NCI-H1930 (cell line): ENCODE results near the gene MPZL2.

Experiments used
- DNase-seq, 2 experiments: peaks; one replicate each; lab custom pipeline; 2025; lab: John Stamatoyannopoulos, UW

The MPZL2 gene

DNA sequence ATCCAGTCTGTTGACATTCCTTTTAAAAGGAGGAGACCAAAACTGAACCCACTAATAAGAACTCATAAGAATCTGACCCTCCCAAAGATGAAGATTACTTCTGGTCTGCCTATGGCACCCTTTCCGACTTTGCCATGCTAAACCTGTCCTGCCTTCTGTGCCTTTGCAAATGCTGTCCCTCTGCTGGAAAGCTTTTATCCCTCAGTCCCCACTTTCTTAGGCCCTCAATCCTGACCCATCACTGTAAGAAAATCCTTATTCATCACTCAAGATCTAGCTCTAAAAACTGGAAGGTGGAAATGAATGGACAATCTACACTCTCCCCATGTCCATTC is 22.4 kb downstream of the MPZL2 start:
- DNase-seq, result no peak

DNA sequence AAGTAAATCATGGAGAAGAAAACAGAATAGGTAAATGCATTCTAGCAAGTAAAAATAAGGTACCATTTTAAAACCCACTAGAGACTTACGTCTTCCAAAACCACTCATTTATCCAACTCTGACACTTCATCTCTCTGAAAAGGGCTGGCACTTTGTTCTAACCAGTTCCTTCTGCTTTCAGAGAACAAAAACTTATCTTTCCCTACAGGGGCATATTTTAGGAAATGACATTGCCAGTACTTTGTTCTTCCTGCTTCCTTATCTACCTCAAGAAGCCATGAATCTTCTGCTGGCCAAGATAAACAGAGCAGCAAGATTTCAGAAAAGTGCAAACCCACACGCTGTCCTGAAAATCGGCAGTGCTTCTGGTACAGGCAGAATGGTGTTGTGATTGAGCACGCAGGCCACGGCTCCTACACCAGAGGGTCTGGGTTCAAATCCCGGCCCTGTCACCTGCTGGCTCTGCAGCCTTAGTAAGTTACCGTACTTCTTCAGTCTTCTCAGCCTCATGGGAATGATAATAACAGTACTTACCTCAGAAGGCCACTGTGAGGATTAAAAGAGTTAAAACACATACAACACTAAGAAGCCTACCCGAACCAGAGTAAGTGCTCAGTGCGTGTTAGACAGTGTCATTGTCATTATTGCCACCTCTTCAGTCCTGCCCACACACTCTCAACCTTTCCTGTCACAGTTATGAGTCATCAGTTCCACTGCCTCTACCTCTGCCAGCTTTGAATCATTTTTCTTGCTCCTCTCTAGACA is 22.9 kb downstream of the MPZL2 start:
- DNase-seq, result no peak

DNA sequence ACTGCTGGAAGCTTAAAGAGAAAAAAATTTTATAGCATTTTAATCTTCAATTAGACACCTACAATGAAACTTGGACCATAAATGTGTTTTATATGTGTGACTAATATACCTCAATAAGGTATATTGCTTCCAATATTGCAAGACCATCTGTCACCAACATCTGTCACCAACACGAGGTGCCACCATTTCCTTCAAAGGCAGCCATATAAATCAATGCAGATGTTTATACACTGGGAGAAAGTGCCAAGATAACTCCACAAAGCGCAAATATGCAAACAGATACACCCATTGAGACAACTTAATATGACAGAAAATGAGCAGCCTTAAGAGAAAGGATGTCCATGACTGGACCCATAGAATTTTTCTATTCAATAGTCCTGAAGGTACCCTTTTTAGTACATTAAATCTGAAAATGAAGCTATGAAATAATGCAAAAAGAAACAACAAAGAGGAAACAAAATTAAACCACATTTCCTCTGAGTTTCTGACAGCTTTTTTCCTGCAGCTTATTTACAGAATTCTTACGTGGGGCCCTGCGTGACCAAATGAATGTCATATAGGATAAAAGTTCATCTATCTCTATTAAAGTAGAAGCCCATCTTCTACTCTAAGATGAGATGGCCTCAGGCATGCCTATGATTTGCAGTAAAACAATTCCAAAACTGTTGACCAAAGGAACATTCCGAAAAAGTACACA is 24.4 kb downstream of the MPZL2 start:
- no peak for DNase-seq

DNA sequence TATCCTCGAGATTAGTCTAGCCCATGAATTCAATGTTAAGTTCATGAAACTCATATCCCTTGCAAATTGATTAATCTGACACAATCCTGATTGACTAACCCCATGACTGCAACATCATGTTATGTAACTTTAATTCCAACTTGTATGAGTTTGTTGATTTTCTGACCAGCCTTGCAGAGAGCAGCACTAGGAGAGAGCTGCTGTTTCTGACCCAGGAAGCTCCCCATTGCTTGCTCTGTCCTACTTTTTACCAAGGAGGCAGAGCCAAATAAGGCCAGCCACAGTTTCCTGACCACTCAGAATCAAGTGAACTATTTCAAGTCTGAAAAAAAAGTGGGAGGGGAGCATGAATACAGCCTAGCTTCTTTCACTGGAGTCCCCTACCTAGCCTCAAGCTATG is 25.2 kb downstream of the MPZL2 start:
- no peak for DNase-seq

DNA sequence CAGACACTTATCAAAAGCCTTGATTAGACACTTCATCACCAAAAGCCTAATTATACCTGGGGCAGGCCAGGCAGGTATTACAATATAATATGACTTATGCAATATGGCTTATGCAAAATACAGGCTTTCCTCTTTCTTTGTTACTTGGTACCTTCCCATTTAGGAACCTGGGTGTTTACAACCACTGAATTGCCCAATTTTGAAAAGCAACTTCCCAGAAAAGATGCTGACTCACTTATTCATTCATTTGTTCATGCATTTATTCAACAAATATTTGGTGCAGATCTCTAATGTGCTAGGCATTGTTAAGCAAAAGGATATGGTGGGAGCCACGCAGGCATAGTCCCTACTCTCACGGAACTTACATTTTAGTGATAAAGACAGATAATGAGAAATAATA is 25.7 kb downstream of the MPZL2 start:
- DNase-seq, result no peak

DNA sequence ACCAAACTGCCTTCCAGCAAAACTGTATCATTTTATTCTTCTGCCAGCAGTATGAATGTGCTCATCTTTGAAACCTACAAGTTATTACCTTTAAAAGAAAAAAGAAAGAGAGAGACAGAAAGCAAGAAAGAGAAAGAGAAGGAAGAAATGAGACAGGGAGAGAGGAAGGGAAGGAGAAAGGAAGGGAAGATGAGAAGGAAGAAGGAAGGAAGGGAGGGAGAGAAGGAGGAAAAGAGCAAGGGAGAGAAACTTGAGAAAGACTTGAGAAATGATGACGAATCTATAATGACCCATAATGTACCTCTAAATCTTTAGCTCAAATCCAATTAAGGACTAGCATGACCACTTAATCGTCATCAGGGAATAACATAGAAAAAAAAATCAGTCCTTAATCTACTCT is 27.9 kb downstream of the MPZL2 start:
- DNase-seq, result no peak

DNA sequence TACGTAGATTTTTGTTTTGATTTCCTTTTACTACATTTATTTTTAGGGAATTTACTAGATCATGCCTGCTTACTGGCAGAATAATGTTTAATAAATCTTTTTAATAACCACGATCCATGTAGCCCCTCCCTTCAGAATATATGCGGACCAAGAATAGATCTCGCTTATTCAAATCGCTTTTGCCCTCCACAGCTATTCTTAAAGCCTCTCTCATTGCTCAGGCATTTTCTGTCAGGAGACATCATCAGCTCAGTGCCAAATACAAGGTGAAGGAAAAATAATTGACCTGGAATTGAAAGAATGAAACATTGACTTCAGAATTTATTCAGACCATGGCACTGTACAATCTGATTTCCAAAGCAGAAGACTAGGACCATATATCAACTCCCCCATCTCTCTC is 29.3 kb downstream of the MPZL2 start:
- DNase-seq, result no peak

DNA sequence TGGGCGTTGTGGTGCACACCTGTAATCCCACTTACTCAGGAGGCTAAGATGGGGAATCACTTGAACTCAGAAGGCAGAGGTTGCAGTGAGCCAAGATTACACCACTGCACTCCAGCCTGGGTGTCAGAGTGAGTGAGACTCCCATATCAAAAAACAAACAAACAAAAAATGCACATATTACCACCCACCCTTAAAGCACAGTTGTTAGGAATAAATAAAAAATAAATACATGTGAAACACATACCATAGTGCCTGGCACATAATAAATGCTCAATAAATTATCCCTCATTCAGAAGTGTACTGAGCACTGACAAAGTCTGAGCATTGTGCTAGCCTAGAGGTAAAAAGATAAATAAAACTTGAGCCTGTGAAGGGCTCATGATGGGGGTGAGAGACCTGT is 30.2 kb downstream of the MPZL2 start:
- DNase-seq, result no peak

DNA sequence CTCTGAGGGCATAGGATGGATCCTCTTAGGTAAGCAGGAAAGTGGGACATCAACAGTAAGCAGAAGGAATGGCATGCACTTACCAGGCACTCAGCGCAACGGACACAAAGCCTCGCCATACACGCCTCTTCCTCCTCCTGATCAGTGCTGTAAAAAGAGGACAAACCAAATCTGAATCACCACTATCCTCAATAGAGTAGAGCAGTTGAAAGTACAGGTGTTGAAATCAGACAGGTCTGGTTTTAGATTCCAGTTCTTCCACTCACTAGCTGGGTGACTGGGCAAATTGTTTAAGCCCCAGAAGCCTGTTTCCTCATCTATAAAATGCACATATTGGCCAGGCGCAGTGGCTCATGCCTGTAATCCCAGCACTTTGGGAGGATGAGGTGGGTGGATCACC is 30.7 kb downstream of the MPZL2 start:
- DNase-seq, result no peak

DNA sequence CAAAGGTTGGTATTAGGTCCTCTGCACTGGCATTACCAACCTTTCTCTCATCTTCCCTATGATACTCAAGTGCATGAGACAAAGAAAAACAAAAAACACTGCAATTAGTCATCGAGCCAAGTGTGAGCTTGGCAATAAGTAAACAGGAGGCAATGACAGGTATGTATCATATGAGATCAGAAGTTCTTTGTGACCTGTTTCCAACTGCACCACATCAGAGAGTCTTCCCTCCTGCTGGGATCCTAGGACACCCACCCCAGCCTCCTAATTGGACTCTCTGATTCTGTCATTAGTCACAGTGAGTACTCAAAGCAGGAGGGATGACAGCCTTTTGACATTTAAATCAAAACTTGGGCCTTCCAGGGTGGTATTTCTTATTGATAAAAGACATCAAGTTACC is 31.4 kb downstream of the MPZL2 start:
- DNase-seq, result no peak

DNA sequence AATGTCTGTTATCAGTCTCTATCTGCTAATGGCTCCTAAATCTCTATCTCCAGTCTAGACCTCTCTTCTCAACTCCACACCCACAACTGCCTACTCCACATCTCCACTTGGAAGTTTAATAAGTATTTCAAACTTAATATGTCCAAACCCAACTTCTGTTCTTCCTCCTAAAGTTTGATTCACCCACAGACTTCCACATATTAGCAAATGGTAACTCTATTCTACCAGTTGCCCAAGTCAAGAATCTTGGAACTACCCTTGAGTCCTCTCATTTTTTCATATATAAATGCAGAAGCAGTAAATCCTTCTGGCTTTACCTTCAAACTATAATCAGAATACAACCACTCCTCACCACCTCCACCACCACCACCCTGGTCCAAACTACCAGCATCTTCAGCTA is 32.6 kb downstream of the MPZL2 start:
- no peak for DNase-seq

DNA sequence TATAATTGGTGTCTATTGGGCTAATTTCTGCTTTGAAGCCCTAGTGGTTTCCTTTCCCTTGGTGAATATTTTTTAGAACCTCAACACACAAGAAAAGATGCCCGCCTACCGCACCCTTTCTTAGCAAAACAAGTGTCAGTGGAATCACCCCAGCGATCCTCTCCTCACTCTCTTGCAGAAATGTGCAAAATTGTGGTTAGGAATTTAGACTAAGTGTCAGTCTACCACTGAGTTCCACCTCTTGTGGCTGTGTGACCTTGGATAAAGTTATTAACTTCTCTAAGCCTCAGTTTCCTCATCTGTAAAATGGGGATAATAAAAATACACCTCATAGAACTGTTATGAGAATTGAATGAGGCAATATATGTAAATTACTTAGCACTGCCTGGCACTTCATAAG is 34.0 kb downstream of the MPZL2 start:
- no peak for DNase-seq

DNA sequence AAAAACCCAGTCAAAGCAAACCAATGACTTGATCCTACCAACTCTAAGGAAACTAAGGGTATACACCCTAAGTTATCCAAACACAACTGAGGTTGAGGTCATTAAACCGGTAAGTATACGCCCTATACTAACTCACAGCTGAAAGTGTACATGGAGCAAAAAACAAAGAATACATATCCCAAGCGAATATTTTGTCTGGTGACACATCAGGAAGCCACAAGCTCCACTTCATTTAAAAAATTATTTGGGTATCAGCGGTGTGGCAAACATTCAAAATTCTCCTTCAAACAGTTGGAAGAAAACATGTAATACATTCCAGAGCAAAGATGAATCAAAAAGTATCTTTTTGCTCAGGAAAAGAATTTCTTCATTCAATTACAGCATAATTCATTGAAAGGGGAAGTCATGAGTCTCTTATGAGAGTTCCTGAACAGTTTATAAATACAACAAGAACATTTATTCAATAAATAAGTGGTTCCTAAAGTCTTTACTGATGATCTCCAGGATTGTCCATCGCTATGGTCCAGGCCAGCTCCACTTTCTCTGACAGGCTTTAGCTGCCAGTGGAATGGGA is 34.7 kb downstream of the MPZL2 start:
- no peak for DNase-seq

DNA sequence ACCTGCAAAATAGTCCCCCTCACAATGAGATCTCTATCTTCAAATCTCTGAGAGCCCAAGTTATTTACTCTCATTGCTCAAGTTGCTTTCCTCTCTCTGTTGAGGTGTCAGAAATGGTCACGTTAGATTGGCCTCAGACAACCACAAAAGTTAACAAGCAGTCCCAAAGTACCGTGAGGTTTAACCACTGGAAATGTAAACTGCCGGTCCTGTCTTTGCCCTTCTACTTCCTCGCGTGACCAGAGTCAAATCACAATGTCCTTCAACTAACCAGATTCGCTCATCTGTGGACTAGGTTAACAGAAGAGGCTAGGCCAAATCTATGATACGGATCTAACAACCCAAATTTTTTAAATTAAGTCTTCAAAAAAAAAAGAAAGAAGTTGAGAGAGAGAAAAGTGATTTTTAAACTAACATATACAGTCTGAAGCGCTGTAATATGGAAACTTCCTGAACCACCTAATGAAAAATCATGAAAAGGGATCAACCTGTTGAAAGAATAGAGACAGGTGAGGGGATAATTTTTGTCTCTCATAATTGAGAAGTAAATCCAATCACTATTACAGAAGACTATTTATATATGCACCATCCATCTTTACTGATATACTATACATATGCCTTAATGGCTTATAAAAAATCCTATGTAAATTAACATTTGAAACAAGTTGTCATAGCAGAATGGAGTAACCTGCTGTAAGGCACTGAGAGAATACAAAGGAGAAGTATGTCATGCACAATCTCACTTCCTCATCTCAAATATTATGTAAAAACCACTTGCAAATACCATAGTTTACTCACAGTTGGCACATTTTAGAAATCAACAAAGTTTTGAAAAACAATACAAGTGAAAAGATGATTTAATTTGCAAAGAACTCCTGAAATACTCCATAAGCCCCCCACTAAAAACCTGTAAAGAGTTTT is 36.0 kb downstream of the MPZL2 start:
- no peak for DNase-seq

DNA sequence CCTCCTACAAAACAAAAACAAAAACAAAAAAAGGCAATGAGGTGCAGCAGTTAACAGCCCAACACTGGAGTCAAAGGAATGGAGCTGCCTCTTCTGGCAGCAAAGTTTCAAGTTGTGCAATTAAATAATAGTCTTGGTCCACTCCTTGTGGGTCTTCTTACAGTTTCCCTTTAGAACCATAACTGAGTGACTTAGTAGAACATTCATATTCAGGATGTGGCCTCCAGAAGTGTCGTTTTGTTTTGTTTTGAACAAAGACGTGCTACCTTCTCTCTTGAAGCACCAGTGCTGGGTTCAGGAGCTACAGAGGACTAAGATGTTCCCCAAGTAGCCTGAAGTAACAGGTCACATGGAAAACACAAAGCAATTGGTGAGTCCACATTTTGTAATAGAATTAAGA is 37.3 kb downstream of the MPZL2 start:
- no peak for DNase-seq

DNA sequence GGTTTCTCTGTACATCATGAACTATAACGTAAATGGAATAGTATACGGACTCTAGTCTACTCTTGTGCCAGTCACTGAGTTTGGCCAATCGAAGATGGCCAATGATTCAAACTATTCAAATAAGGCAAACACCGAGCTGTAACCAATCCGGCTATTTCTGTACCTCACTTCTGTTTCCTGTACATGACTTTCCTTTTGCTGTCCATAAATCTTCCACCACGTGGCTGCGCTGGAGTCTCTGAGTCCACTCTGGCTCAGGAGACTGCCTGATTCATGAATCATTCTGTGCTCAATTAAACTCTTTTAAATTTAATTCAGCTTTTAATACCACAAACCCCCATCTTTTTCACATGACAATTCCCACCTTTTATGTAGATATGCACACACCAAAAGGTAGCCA is 37.8 kb downstream of the MPZL2 start:
- no peak for DNase-seq

DNA sequence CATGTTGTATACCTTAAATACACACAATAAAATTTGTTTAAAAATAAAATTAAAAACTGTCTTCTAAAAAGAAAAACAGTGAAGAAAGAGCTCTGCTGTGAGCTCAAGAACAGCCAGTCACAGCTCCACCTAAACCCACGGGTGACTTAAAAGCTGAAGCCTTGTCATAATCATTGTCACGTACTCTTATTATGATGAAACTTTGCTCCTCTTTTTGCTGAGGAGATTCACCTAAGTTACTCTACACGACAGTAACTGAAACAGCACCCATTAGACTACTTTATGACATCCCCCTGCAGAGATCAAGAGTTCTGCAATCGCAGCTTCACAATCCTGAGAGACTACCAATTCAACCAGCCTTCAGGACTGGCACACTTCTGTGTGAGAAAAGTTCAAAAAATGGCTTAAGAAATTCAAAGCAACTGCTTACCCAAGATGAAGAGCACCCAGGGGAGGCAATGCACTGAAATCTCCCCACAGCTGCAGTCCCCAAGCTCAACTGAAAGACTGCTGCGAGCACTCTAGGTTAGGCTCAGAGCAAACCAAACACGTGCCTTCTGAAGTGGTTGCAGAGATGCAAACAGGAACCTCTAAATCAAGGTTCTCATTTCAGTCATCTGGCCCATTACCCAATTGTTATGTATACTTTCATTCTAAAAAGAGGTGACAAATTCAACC is 39.4 kb downstream of the MPZL2 start, which contains the start of gene JAML:
Gene JAML, minus strand, starts transcription at position 501 of the 678 bp plus-strand sequence. CDS start 10,145 bp downstream, outside the sequence.
- DNase-seq, result no peak

DNA sequence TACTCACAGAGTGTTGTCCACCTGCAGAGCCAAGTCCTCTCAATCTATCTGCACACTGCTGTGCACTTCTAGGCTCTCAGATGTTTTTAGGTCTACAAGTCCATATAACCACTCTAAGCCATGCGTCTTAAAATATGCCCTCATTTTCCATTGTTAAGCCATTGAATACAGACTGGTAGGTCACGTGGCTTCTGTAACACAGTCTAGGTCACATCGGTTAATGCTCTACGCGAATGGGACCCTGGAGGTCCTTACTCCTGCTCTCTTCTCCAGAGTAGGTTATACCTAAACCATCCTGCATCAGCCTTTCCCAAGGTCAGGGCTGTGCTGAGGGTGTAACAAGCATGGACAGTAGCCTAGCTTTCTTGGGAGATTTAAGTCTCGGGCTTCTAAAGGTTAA is 40.1 kb downstream of the MPZL2 start:
- no peak for DNase-seq

DNA sequence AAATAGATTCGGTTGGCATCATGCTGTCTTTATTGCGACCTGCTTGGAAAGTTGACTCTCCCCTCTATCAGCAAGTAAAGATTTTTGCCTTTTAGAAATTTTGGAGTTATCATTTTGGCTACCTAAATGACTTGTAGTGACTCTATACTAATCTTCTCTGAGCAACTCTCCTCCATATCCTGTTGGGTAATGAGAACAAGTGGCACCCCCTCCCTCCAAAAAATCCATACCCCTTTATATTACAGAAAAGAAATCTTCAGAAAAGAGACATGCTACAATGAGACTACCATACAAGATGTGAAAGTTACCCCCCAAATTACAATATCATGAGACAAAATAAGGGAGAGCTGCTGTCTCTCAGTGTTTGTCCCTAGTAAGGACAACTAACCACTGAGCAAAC is 40.5 kb downstream of the MPZL2 start:
- DNase-seq, result no peak

DNA sequence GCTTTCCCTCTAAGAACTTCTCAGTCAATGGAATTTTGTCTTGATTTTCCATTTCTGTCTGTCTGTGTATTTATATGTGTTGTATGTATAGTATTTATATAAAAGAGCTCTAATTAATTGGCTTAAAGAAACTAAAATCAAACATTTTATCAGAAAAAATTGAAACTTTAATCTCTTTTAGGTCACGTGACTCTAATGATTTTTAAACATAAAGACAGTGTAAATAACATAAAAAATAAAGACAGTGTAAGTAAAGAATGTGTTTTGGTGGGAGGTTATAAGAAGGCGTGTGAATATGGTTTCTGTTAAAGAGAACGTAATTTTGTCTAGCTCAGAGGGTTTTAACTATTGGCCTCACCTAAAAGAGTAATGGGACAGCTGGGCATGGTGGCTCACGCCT is 41.7 kb downstream of the MPZL2 start:
- no peak for DNase-seq

DNA sequence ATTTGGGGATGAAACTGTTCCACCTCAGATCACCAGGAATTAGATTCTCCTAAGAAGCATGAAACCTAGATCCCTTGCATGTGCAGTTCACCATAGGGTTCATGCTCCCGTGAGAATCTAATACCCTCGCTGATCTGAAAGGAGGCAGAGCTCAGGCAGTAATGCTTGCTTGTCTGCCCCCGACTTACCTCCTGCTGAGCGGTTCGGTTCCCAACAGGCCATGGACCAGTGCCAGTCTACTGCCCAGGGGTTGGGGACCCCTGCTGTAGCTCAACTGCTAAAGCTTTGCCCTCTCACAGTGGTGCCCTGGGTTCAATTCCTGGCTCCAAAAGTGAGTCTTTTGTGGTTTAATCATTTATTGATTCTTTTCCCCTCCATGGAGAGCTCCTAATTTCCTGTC is 42.7 kb downstream of the MPZL2 start:
- no peak for DNase-seq

DNA sequence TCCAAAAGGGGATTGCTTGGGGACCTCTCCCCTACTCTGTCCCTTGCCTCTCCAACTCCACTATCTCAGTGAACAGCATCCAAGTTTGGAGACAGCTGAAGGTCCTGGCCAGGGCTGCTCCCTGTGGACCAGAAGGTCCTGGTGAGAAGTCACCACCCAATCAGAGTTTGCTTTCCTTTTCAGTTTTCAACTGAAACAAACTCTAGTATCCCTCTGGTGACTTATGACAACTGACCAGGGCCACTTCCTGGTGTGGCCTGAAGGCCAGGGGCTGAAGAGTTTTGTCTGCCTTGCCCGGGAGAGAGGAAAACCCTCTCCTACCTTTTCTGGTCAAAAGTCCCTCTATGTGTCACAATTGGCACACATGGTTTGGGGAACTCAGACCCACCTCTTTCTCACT is 44.4 kb downstream of the MPZL2 start:
- DNase-seq, result no peak
